Thoracic aorta (tissue), 2 donors: ENCODE results near the gene CCR1. TPM values are rescaled to one million over a fixed set of nuclear protein-coding genes. Genes with fewer than 3 reads are reported as not detected.

Source experiments
- ATAC-seq: fragments of 150-250 bp; one replicate; pipeline ENCODE4 v1.8.0; 2017; ENCODE audit warnings: low read depth; ENCODE audit not compliant: insufficient number of reproducible peaks, low FRiP score
- DNase-seq: peaks from one replicate; pipeline ENCODE4 v3.0.0-alpha.2; 2020; ENCODE audit warnings: low spot score
- H3K27ac ChIP-seq, 2 donors: fragments of 200-600 bp; sonication (generic); 1 replicate in 1 of 2; 2 replicates in 1 of 2; pipeline ENCODE4 v1.5.1; 2016; ENCODE audit warnings: mild to moderate bottlenecking in 2 of 2, moderate library complexity in 2 of 2
- H3K27me3 ChIP-seq: fragments of 200-600 bp; sonication (generic); replicated peaks from 2 replicates; pipeline ENCODE4 v1.6.0; 2016; ENCODE audit warnings: mild to moderate bottlenecking; ENCODE audit not compliant: insufficient read depth
- H3K36me3 ChIP-seq: fragments of 200-600 bp; sonication (generic); one replicate; pipeline ENCODE4 v1.5.1; 2016
- H3K4me1 ChIP-seq, 2 donors: fragments of 200-600 bp; sonication (generic); 1 replicate in 1 of 2; 2 replicates in 1 of 2; pipeline versions ENCODE4 v1.5.1 to v1.6.0; 2016; ENCODE audit warnings: low read depth in 2 of 2, mild to moderate bottlenecking in 1 of 2; ENCODE audit not compliant: control insufficient read depth in 1 of 2
- H3K4me3 ChIP-seq: fragments of 200-600 bp; sonication (generic); 2 replicates; pipeline ENCODE4 v1.5.1; 2016; ENCODE audit warnings: mild to moderate bottlenecking
- H3K9me3 ChIP-seq: fragments of 200-600 bp; sonication (generic); 2 replicates; pipeline ENCODE4 v1.5.1; 2016
- CTCF ChIP-seq: fragments of 200-600 bp; sonication (generic); IDR thresholded peaks from one replicate; pipeline ENCODE4 v1.5.1; 2019; ENCODE audit warnings: antibody characterized with exemption
- total RNA-seq, 2 donors: library from RNA; depleted of rRNA; stranded (reverse); fragments of >200 nt; gene quantifications; one replicate each; pipeline versions ENCODE4 v1.1.0 to v1.2.3, GENCODE V29; 2016

Gene CCR1
- total RNA-seq, 2 donors from 2014 or later = 10.0 to 27.7 TPM

- no peaks in the 10 kb centered on the region for H3K9me3 ChIP-seq
- DNase-seq (no peak), ATAC-seq (no peak)
- no peaks in the 10 kb centered on the region for H3K4me1 ChIP-seq
- H3K36me3 ChIP-seq = no peaks in the 10 kb centered on the region
- no peak for TF ChIP-seq CTCF
- H3K27me3 ChIP-seq = no peaks in the 10 kb centered on the region
- no peak overlapping the region for H3K27ac ChIP-seq
- H3K4me3 ChIP-seq = no peak overlapping the region
Observed at GRCh38 chr3:46239952-46240351, 31.8 kb upstream of the CCR1 start.

DNA sequence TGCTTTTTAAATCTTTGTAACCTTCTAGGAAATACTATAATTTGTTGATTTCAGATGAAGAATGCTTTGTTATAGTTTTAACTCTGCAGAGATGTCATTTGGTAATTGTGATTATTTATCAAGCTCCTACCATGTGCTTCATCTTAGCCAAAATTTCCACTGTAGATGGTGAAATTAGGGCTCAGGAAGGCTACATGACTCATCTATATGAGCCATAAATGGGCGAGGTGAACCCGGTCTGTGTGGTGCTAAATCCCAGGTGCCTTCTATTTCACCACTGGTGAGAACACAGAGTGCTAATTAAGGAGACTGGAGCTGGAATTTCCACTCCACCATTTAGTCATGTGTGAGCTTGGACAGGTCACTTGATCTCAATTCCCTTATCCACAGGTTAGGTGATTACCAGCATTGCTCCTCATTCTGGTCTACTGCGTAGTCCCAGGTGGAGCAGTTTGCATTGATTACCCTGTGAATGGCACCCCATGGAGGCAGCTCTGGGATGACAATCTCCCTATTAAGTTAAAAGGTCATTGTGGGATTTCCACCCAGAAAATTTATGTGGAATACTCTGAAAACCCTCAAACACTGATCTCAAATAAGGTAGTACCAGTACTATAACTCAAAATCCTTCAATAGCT lies 31.3 kb upstream of the CCR1 start:
- H3K27ac ChIP-seq = no peak overlapping the region
- TF ChIP-seq CTCF = no peak
- no peak overlapping the region for H3K4me3 ChIP-seq
- H3K36me3 ChIP-seq = no peaks in the 10 kb centered on the region
- DNase-seq (no peak), ATAC-seq (no peak)
- H3K27me3 ChIP-seq = no peaks in the 10 kb centered on the region
- H3K9me3 ChIP-seq = no peaks in the 10 kb centered on the region
- no peaks in the 10 kb centered on the region for H3K4me1 ChIP-seq

DNA sequence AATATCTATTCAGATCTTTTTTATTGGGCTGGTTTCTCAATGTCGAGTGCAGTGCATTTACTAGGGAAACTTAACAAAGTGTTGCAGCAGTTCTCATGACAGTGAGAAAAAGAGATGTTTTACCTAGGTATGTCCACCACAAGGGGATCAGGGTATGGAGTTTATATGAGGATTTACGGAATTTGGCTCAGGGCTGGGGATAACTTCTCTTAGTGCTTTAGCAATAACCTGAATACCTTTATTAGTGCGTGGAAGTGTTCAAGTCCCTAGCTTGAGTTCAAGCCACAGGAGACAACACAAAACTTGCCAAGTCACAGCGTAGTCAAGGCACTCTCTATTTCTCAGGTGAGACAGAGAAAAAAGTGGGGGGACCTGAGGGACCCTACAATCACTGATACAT lies 30.3 kb upstream of the CCR1 start:
- Histone ChIP-seq H3K4me3 (no peak overlapping the region), H3K27me3 (no peaks in the 10 kb centered on the region), H3K9me3 (no peaks in the 10 kb centered on the region), H3K4me1 (no peaks in the 10 kb centered on the region), H3K27ac (no peak overlapping the region), H3K36me3 (no peaks in the 10 kb centered on the region)
- ATAC-seq (no peak), DNase-seq (no peak)
- TF ChIP-seq CTCF = no peak

- H3K27me3 ChIP-seq = no peaks in the 10 kb centered on the region
- no peaks in the 10 kb centered on the region for H3K9me3 ChIP-seq
- H3K4me1 ChIP-seq = no peaks in the 10 kb centered on the region
- ATAC-seq = no peak
- H3K27ac ChIP-seq = no peak overlapping the region
- DNase-seq = no peak
- H3K36me3 ChIP-seq = no peaks in the 10 kb centered on the region
- no peak for TF ChIP-seq CTCF
- no peak overlapping the region for H3K4me3 ChIP-seq
Observed at GRCh38 chr3:46236294-46237054, 28.4 kb upstream of the CCR1 start.

DNA sequence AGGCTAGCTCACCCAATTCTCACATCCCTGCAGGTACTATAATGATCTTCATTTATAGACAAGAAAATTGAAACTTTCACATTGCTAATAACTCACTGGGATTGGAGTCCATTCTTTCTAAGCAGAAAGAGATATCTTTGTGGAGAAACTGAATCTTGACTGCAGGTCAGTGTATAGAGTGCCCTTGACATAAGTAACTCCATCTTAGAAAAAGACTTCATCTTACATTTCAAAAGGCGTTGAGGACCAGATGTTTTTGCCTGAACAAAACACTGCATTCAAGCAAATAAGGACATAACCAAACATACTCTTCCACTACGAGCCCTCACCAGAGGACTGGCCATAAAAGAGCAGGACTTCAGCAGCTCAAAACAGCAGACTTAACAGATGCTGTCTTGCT lies 27.3 kb upstream of the CCR1 start:
- no peaks in the 10 kb centered on the region for H3K9me3 ChIP-seq
- no peak overlapping the region for H3K4me3 ChIP-seq
- TF ChIP-seq CTCF = no peak
- no peaks in the 10 kb centered on the region for H3K27me3 ChIP-seq
- ATAC-seq = no peak
- no peak overlapping the region for H3K27ac ChIP-seq
- no peaks in the 10 kb centered on the region for H3K4me1 ChIP-seq
- DNase-seq = no peak
- H3K36me3 ChIP-seq = no peaks in the 10 kb centered on the region
